Keratinocyte (primary cell): ENCODE measurements around the gene KIAA1755. TPM values are rescaled to one million over a fixed set of nuclear protein-coding genes. Genes with fewer than 3 reads are reported as not detected.

Source experiments
- DNase-seq: peaks from one replicate; pipeline ENCODE4 v3.0.0-alpha.2; 2011; ENCODE audit warnings: low read depth, missing footprints, low spot score
- FAIRE-seq: peaks from 2 replicates; lab custom pipeline; 2011; peaks lifted over from hg19 to GRCh38; lab: Jason Lieb, UNC
- H2AFZ ChIP-seq: 2 replicates; pipeline ENCODE4 v1.6.0; 2012; ENCODE audit warnings: low read length, control low read depth, inconsistent platforms; ENCODE audit not compliant: control insufficient read depth
- H3K27ac ChIP-seq: 2 replicates; pipeline ENCODE4 v1.5.1; 2011; ENCODE audit warnings: low read length; ENCODE audit not compliant: control insufficient read depth, insufficient read depth
- H3K27me3 ChIP-seq: 3 replicates; pipeline ENCODE4 v1.6.0; 2011; ENCODE audit warnings: low read length; ENCODE audit not compliant: control insufficient read depth, insufficient read depth; ENCODE audit errors: extremely low read depth
- H3K36me3 ChIP-seq, 2 experiments: 2 replicates in 1 of 2; 3 replicates in 1 of 2; pipeline ENCODE4 v1.5.1; 2011; ENCODE audit warnings: low read length in 2 of 2, mild to moderate bottlenecking in 1 of 2; ENCODE audit not compliant: control insufficient read depth in 2 of 2, insufficient read depth in 2 of 2; ENCODE audit errors: extremely low read depth in 1 of 2
- H3K4me1 ChIP-seq: 3 replicates; pipeline ENCODE4 v1.5.1; 2011; ENCODE audit warnings: low read length; ENCODE audit not compliant: control insufficient read depth, insufficient read depth; ENCODE audit errors: extremely low read depth
- H3K4me2 ChIP-seq: 3 replicates; pipeline ENCODE4 v1.6.0; 2011; ENCODE audit warnings: low read depth, low read length; ENCODE audit not compliant: control insufficient read depth, insufficient read depth; ENCODE audit errors: extremely low read depth
- H3K4me3 ChIP-seq, 3 experiments: fragments of 200-600 bp in 1 of 3; sonication (generic) in 1 of 3; 2 replicates in 2 of 3; 3 replicates in 1 of 3; pipeline ENCODE4 v1.5.1; 2011 to 2016; ENCODE audit warnings: low read length in 3 of 3, mild to moderate bottlenecking in 3 of 3, control low read depth in 2 of 3, inconsistent platforms in 1 of 3, low read depth in 1 of 3, mixed read lengths in 1 of 3, mixed run types in 1 of 3, moderate library complexity in 1 of 3; ENCODE audit not compliant: control insufficient read depth in 2 of 3, insufficient read depth in 2 of 3; ENCODE audit errors: extremely low read depth in 1 of 3
- H3K79me2 ChIP-seq: 2 replicates; pipeline ENCODE4 v1.6.0; 2012; ENCODE audit warnings: low read length; ENCODE audit not compliant: control insufficient read depth, insufficient read depth
- H3K9ac ChIP-seq: 3 replicates; pipeline ENCODE4 v1.6.0; 2011; ENCODE audit warnings: low read length; ENCODE audit not compliant: control insufficient read depth, insufficient read depth; ENCODE audit errors: extremely low read depth
- H3K9me1 ChIP-seq: 3 replicates; pipeline ENCODE4 v1.6.0; 2011; ENCODE audit warnings: low read length; ENCODE audit not compliant: control insufficient read depth, insufficient read depth; ENCODE audit errors: extremely low read depth
- H3K9me3 ChIP-seq: 2 replicates; pipeline ENCODE4 v1.5.1; 2012; ENCODE audit warnings: low read depth, low read length; ENCODE audit not compliant: control insufficient read depth
- H4K20me1 ChIP-seq: 3 replicates; pipeline ENCODE4 v1.6.0; 2011; ENCODE audit warnings: low read length; ENCODE audit not compliant: control insufficient read depth, insufficient read depth; ENCODE audit errors: extremely low read depth
- EZH2 ChIP-seq: IDR thresholded peaks from one replicate; pipeline ENCODE4 v1.6.1; 2012; ENCODE audit warnings: inconsistent platforms, mild to moderate bottlenecking, low read length, moderate library complexity
- dilution Hi-C: fragments of 300-500 bp; cut with MboI; formaldehyde crosslinking; loops from one replicate; pipeline ENCODE4 v1.7.0; 2020; ENCODE audit warnings: low sequenced_read_pairs; ENCODE audit not compliant: extremely low pct_ligation_motif_present
- polyA plus RNA-seq, 5 experiments: library from polyadenylated mRNA; depleted of rRNA in 3 of 5; stranded (reverse) in 3 of 5; stranded (forward) in 1 of 5; unstranded in 1 of 5; fragments of >200 nt; gene quantifications; 1 replicate in 1 of 5; 2 replicates in 3 of 5; 3 replicates in 1 of 5; pipeline versions ENCODE4 v1.2.1 to v1.2.3, GENCODE V29; 2011 to 2012; ENCODE audit warnings: missing spikeins in 2 of 5, low read depth in 1 of 5, low replicate concordance in 1 of 5
- TF ChIP-seq, protein P1 (sequence below), 3 experiments: IDR thresholded peaks in 1 of 3; conservative IDR thresholded peaks in 1 of 3; optimal IDR thresholded peaks in 1 of 3; 2 replicates in 2 of 3; 3 replicates in 1 of 3; pipeline versions ENCODE3 to v1.5.1; 2011; ENCODE audit warnings: low read length in 3 of 3, mild to moderate bottlenecking in 3 of 3, moderate library complexity in 2 of 3, control low read depth in 1 of 3, inconsistent platforms in 1 of 3; ENCODE audit not compliant: insufficient read depth in 2 of 3; ENCODE audit errors: extremely low read depth in 1 of 3

The KIAA1755 gene
- polyA plus RNA-seq, 1 donor (not counting 4 experiments of a cell fraction or from before 2014, with no cell fraction given), result not detected

- no peaks in the 10 kb centered on the region for H3K36me3 ChIP-seq
- H3K79me2 ChIP-seq, result no peaks in the 10 kb centered on the region
- H4K20me1 ChIP-seq, result no peaks in the 10 kb centered on the region
- no peaks in the 10 kb centered on the region for H3K27me3 ChIP-seq
- no peak overlapping the region for H3K9ac ChIP-seq
- H3K4me1 ChIP-seq, result peaks cover 43% of the 10 kb centered on the region
- no peaks in the 10 kb centered on the region for H3K9me1 ChIP-seq
- H3K4me2 ChIP-seq, result no peak overlapping the region
- H3K4me3 ChIP-seq, result no peak overlapping the region
- H3K9me3 ChIP-seq, result no peaks in the 10 kb centered on the region
- no peak for DNase-seq
- H2AFZ ChIP-seq, result no peak overlapping the region
- no peak overlapping the region for H3K27ac ChIP-seq
- TF ChIP-seq, protein P1, sequence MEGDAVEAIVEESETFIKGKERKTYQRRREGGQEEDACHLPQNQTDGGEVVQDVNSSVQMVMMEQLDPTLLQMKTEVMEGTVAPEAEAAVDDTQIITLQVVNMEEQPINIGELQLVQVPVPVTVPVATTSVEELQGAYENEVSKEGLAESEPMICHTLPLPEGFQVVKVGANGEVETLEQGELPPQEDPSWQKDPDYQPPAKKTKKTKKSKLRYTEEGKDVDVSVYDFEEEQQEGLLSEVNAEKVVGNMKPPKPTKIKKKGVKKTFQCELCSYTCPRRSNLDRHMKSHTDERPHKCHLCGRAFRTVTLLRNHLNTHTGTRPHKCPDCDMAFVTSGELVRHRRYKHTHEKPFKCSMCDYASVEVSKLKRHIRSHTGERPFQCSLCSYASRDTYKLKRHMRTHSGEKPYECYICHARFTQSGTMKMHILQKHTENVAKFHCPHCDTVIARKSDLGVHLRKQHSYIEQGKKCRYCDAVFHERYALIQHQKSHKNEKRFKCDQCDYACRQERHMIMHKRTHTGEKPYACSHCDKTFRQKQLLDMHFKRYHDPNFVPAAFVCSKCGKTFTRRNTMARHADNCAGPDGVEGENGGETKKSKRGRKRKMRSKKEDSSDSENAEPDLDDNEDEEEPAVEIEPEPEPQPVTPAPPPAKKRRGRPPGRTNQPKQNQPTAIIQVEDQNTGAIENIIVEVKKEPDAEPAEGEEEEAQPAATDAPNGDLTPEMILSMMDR (optimal IDR thresholded peaks at IDR 0.05 in 1 of 3, IDR thresholded peaks at IDR 0.05 in 1 of 3, conservative IDR thresholded peaks at IDR 0.05 in 1 of 3; ENCODE audit: extremely low read depth in 1 of 3, insufficient read depth in 2 of 3, low read length in 3 of 3), result no peak
- no peak for TF ChIP-seq EZH2
- FAIRE-seq, result no peak
- dilution Hi-C loops, result no loop called here
Observed at GRCh38 chr20:38170826-38171674, 89.5 kb downstream of the KIAA1755 start.

DNA sequence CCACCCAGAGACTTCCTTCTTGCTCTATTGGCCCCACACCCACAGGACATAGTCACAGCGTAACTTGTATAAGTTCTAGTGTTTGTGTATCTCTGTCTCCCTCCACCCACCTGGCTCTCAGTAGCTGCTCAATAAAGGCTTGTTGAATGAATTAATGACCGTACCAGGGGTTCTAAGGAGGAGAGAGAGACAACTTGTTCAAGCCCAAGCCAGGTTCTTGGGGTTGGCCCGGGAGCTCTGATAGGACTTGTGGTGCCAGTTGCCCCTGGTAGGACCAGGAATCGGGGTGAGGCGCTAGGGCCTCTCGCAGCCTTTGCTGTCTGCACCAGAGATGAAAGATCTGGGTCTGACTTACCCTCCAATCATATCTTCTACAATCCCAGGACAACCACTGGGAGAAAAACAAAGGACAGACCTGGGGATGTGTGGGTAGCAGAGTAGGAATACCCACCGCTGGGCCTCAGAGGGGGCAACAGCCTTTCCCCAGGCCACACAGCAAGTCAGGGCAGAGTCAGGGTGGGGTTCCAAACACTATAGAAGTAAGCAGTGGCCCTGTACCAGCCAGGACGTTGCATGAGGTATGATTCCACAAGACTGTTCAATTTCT lies 90.2 kb downstream of the KIAA1755 start:
- dilution Hi-C loops, result no loop called here
- Histone ChIP-seq H3K9me3 (no peaks in the 10 kb centered on the region), H4K20me1 (no peaks in the 10 kb centered on the region), H3K4me2 (no peak overlapping the region), H3K4me1 (peaks cover 50% of the 10 kb centered on the region), H3K79me2 (no peaks in the 10 kb centered on the region), H3K36me3 (no peaks in the 10 kb centered on the region), H3K4me3 (no peak overlapping the region), H3K27me3 (no peaks in the 10 kb centered on the region), H3K9ac (no peak overlapping the region), H2AFZ (peak overlapping the region; percentile 27), H3K27ac (no peak overlapping the region), H3K9me1 (no peaks in the 10 kb centered on the region)
- FAIRE-seq (no peak), DNase-seq (no peak)
- TF ChIP-seq, protein P1 (optimal IDR thresholded peaks at IDR 0.05 in 1 of 3, IDR thresholded peaks at IDR 0.05 in 1 of 3, conservative IDR thresholded peaks at IDR 0.05 in 1 of 3; ENCODE audit: extremely low read depth in 1 of 3, insufficient read depth in 2 of 3, low read length in 3 of 3), result no peak
- TF ChIP-seq EZH2, result no peak
